Measurements from ENCODE around the gene CPNE1.

CPNE1 gene

DNA sequence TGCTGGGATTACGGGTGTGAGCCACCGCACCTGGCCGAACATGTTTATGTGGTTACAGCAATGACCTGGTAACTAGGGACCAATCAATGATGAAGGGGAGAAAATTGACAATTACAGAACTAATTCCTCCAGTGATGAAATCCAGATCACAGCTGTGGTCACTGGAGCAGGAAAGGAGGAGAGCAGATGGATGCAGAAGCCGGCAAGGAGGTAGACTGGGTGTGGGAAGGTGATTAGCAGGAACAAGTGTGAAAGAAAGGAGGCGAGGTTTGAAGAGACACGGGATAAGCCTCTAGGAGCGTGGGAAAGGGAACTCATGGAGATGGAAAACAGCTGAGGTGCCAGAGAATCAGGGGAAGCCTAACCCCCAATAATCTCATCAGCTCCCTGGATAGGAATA is 66.2 kb downstream of the CPNE1 start:
- DNase-seq, result no peak

DNA sequence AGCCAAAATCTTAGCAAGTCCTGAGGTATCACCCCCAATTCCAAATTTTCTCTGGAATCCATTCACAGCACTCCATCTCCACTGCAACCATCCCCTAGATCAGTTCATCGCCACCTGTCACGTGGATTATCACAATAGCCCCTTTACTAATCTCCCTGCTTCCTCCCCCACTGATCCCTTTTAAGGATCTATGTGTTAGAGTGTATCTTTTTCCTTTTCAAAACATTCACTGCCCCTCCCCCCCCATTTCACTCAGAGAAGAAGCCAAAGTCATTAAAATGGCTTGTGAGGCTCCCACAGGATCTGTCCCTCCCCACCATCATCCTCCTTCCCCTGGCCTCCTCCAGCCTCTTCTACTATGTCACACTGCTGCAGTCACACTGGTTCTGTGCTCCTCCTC is 67.5 kb downstream of the CPNE1 start:
- DNase-seq, result no peak

- DNase-seq, result no peak
These were observed 68.8 kb downstream of the CPNE1 start for GRCh38 chr20:35595901-35596300.

GRCh38 chr20:35595456-35595855 is 69.2 kb downstream of the CPNE1 start:
- DNase-seq, result no peak

DNA sequence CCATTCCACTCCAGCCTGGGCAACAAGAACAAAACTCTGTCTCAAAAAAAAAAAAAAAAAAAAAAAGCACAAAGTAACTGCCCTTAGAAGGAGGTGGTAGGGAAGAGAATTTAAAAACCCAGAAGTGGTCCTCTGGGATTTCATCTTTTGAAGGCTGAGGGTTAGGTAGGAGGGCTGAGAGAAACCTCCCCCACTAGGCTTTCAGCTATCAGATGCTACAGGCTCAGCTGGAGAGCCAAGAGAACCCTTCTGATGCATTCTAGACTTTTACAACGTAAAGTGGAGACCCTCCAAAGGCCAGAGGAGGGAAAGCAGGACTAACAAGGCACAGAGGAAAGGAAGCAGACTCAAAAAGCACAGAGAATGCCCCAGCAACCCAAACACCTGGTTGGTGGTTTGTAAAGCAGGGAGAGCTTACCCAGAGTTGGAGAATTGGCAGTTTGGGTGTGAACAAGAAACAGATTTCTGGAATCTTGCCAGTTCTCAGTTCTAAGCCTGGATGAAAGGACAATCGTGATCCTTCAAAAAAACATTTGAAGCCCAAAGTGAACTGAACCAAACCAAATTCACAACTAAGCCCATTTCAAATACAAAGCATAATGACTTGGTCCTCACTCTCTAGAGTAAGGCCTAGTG is 72.2 kb downstream of the CPNE1 start:
- no peak for DNase-seq

GRCh38 chr20:35588397-35588796 is 76.3 kb downstream of the CPNE1 start:
- DNase-seq, result no peak

- no peak for DNase-seq
These were observed 77.3 kb downstream of the CPNE1 start for GRCh38 chr20:35587436-35587835.

GRCh38 chr20:35586751-35587425 is 77.8 kb downstream of the CPNE1 start:
- no peak for DNase-seq

GRCh38 chr20:35583636-35584560 is 80.8 kb downstream of the CPNE1 start:
- DNase-seq, result no peak

- no peak for DNase-seq
These were observed 81.8 kb downstream of the CPNE1 start for GRCh38 chr20:35582741-35583404.

GRCh38 chr20:35582131-35582530 is 82.6 kb downstream of the CPNE1 start:
- DNase-seq, result no peak

GRCh38 chr20:35579196-35579595 is 85.5 kb downstream of the CPNE1 start:
- DNase-seq, result no peak

GRCh38 chr20:35578469-35578868 is 86.2 kb downstream of the CPNE1 start:
- DNase-seq, result no peak

GRCh38 chr20:35576816-35577215 is 87.9 kb downstream of the CPNE1 start:
- DNase-seq, result no peak

Measured in eye (tissue), 1 donor.